ENCODE data around the gene ZNF77. TPM values are rescaled to one million over a fixed set of nuclear protein-coding genes. Genes with fewer than 3 reads are reported as not detected.
A peak's percentile ranks its signal among the peaks of the same experiment; 100 is the strongest.

Gene ZNF77
- total RNA-seq, 2 donors from 2014 or later = 4.6 to 7.1 TPM

- peaks cover 65% of the 10 kb centered on the region for H3K9me3 ChIP-seq (ENCODE audit: control insufficient read depth, low read length)
- H3K4me3 Mint-ChIP-seq = no peak overlapping the region
- H3K4me3 ChIP-seq (ENCODE audit: low read length) = peak overlapping the region; percentile 61
- no peak for DNase-seq
- peaks cover 52% of the 10 kb centered on the region for H3K36me3 ChIP-seq (ENCODE audit: control insufficient read depth, insufficient read depth, low read length)
- WGBS, 2 experiments (ENCODE audit: insufficient coverage in 1 of 2, insufficient read length in 1 of 2) = 94 to 96% methylated on average over 18 of the region's 18 CpGs
- H3K4me1 Mint-ChIP-seq = no peaks in the 10 kb centered on the region
- peaks cover 73% of the 10 kb centered on the region for H3K36me3 Mint-ChIP-seq (ENCODE audit: low read depth)
- no peaks in the 10 kb centered on the region for H3K27me3 ChIP-seq (ENCODE audit: control insufficient read depth, insufficient read depth, low read length, poor library complexity, severe bottlenecking)
- peaks cover 89% of the 10 kb centered on the region for H3K9me3 Mint-ChIP-seq
- no peaks in the 10 kb centered on the region for H3K4me1 ChIP-seq (ENCODE audit: control insufficient read depth, insufficient read depth, low read length)
- H3K27ac ChIP-seq (ENCODE audit: low read depth, low read length) = no peak overlapping the region
- peaks cover 5% of the 10 kb centered on the region for H3K27me3 Mint-ChIP-seq (ENCODE audit: insufficient read depth)
- H3K27ac Mint-ChIP-seq = no peak overlapping the region
- no peak overlapping the region for H3K9ac ChIP-seq (ENCODE audit: extremely low read depth, low read length, poor library complexity, severe bottlenecking)
- TF ChIP-seq CTCF (conservative IDR thresholded peaks at IDR 0.05) = no peak
Measured at GRCh38 chr19:2933490-2933910, 11.3 kb downstream of the ZNF77 start.

- Histone ChIP-seq H3K4me3 (ENCODE audit: low read length) (no peak overlapping the region), H3K9me3 (ENCODE audit: control insufficient read depth, low read length) (peaks cover 15% of the 10 kb centered on the region), H3K9ac (ENCODE audit: extremely low read depth, low read length, poor library complexity, severe bottlenecking) (no peak overlapping the region), H3K4me1 (ENCODE audit: control insufficient read depth, insufficient read depth, low read length) (peaks cover 3% of the 10 kb centered on the region), H3K36me3 (ENCODE audit: control insufficient read depth, insufficient read depth, low read length) (no peaks in the 10 kb centered on the region), H3K27me3 (ENCODE audit: control insufficient read depth, insufficient read depth, low read length, poor library complexity, severe bottlenecking) (no peaks in the 10 kb centered on the region), H3K27ac (ENCODE audit: low read depth, low read length) (no peak overlapping the region)
- no peaks in the 10 kb centered on the region for H3K27me3 Mint-ChIP-seq (ENCODE audit: insufficient read depth)
- no peak for TF ChIP-seq CTCF (conservative IDR thresholded peaks at IDR 0.05)
- H3K4me1 Mint-ChIP-seq = peaks cover 10% of the 10 kb centered on the region
- DNase-seq = no peak
- H3K9me3 Mint-ChIP-seq = peaks cover 41% of the 10 kb centered on the region
- peaks cover 20% of the 10 kb centered on the region for H3K36me3 Mint-ChIP-seq (ENCODE audit: low read depth)
- H3K27ac Mint-ChIP-seq = no peak overlapping the region
- WGBS, 2 experiments (ENCODE audit: insufficient coverage in 1 of 2, insufficient read length in 1 of 2) = 97 to 100% methylated on average over 11 to 18 of the region's 18 CpGs
- H3K4me3 Mint-ChIP-seq = no peak overlapping the region
Measured at GRCh38 chr19:2927032-2927430, 17.7 kb downstream of the ZNF77 start.

GRCh38 chr19:2926341-2927031 lies 18.3 kb downstream of the ZNF77 start:
- no peak for TF ChIP-seq CTCF (conservative IDR thresholded peaks at IDR 0.05)
- no peaks in the 10 kb centered on the region for H3K27me3 ChIP-seq (ENCODE audit: control insufficient read depth, insufficient read depth, low read length, poor library complexity, severe bottlenecking)
- H3K4me3 Mint-ChIP-seq = no peak overlapping the region
- no peaks in the 10 kb centered on the region for H3K27me3 Mint-ChIP-seq (ENCODE audit: insufficient read depth)
- no peak overlapping the region for H3K4me3 ChIP-seq (ENCODE audit: low read length)
- H3K4me1 ChIP-seq (ENCODE audit: control insufficient read depth, insufficient read depth, low read length) = peaks cover 3% of the 10 kb centered on the region
- H3K36me3 Mint-ChIP-seq (ENCODE audit: low read depth) = peaks cover 14% of the 10 kb centered on the region
- no peaks in the 10 kb centered on the region for H3K36me3 ChIP-seq (ENCODE audit: control insufficient read depth, insufficient read depth, low read length)
- 96 to 98% methylated on average over 28 to 53 of the region's 53 CpGs for WGBS, 2 experiments (ENCODE audit: insufficient coverage in 1 of 2, insufficient read length in 1 of 2)
- peaks cover 11% of the 10 kb centered on the region for H3K9me3 ChIP-seq (ENCODE audit: control insufficient read depth, low read length)
- H3K4me1 Mint-ChIP-seq = peaks cover 10% of the 10 kb centered on the region
- H3K9me3 Mint-ChIP-seq = peaks cover 35% of the 10 kb centered on the region
- no peak overlapping the region for H3K9ac ChIP-seq (ENCODE audit: extremely low read depth, low read length, poor library complexity, severe bottlenecking)
- no peak for DNase-seq
- no peak overlapping the region for H3K27ac ChIP-seq (ENCODE audit: low read depth, low read length)
- H3K27ac Mint-ChIP-seq = no peak overlapping the region

Data from endodermal cell (in vitro differentiated cells).